Mammary epithelial cell (primary cell): ENCODE results near the gene PRKCZ.

ENCODE experiments used
- EZH2 ChIP-seq: IDR thresholded peaks from 2 replicates; pipeline ENCODE4 v1.6.1; 2012; ENCODE audit warnings: low read length, inconsistent platforms, borderline replicate concordance
- TF ChIP-seq, protein P1 (sequence below), 2 donors: IDR thresholded peaks in 1 of 2; conservative IDR thresholded peaks in 1 of 2; 2 replicates each; pipeline ENCODE4 v1.5.1; 2011 to 2012; ENCODE audit warnings: inconsistent platforms in 2 of 2, low read length in 2 of 2, mild to moderate bottlenecking in 2 of 2, control low read depth in 1 of 2, low read depth in 1 of 2; ENCODE audit not compliant: insufficient read depth in 1 of 2; ENCODE audit errors: extremely low read depth in 1 of 2

DNA sequence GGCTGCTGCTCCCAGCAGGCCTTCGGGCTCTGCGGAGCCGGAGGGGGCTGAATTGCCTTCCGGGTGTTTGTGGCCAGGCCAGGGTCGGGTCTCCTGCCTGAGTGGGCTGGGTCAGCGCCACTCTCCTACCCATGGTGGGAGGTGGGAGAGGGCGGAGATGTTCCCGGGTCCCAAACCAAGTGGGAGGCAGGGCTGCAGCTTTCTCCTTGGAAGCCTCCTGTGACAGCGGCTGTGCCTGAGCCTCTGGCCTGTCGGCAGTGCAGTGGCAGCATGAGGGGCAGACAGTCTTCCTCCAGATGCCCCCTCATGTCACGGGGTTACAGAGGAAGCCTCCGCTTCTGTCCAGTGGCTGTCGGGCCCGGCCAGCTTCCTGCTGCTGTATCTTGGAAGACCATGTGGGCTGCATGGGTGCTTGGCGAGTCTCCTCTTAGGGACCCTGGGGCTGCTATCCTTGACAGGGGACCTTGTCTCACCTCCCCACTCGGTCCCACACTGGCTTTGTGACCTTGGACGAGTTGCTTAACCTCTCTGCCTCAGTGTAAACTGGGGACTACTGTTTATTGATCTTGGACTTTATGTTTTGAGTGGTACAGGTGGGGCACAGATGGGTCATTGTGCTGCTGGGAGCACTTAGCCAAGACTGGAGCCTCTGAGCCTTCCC is 182.2 kb downstream of the PRKCZ start:
- TF ChIP-seq, protein P1, sequence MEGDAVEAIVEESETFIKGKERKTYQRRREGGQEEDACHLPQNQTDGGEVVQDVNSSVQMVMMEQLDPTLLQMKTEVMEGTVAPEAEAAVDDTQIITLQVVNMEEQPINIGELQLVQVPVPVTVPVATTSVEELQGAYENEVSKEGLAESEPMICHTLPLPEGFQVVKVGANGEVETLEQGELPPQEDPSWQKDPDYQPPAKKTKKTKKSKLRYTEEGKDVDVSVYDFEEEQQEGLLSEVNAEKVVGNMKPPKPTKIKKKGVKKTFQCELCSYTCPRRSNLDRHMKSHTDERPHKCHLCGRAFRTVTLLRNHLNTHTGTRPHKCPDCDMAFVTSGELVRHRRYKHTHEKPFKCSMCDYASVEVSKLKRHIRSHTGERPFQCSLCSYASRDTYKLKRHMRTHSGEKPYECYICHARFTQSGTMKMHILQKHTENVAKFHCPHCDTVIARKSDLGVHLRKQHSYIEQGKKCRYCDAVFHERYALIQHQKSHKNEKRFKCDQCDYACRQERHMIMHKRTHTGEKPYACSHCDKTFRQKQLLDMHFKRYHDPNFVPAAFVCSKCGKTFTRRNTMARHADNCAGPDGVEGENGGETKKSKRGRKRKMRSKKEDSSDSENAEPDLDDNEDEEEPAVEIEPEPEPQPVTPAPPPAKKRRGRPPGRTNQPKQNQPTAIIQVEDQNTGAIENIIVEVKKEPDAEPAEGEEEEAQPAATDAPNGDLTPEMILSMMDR (conservative IDR thresholded peaks at IDR 0.05 in 1 of 2, IDR thresholded peaks at IDR 0.05 in 1 of 2; ENCODE audit: extremely low read depth in 1 of 2, insufficient read depth in 1 of 2, low read depth in 1 of 2, low read length in 2 of 2), result no peak
- TF ChIP-seq EZH2, result no peak
